ENCODE measurements around the gene DEPDC5. TPM values are rescaled to one million over a fixed set of nuclear protein-coding genes. Genes with fewer than 3 reads are reported as not detected.

DEPDC5 gene
- total and polyA plus RNA-seq, 12 donors = 14.4 to 35.9 (median 23.1) TPM

DNA sequence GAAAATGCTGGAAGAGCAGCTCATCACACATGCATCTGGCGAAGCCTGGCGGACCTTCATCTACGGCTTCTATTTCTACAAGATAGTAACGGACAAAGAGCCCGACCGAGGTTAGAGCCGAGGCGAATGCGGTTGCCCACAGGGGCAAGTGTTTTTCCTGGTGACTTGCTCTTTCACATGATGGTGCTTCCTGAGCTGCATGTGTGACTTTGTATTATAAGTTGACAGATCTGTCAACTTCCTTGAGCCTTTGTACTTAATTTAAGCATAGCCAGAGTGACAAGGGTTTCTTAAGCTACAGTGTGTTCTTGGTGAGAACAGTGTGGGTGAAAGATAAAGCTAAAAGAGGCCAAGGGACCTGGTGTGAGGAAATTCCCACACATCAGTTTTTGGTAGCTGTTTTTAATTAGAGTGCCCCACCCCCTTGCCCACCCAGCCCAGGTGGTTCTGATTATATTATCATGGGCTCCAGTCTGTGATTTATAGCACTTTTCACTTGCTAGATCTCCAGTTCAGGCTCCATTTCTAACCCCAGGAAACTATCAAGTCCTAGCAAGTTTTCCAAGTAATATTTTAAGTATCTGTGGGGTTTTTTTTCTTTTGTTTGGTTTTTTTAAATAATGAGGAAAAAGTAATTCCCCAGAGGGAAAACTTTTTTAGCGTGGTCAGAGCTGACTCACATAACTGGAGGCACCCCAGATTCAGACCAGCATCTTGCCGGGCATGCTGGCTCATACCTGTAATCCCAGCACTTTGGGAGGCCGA, 122.5 kb downstream of the DEPDC5 start:
- H3K36me3 ChIP-seq (replicated peaks in 1 of 2) = peaks cover 0 to 58% of the 10 kb centered on the region in 2 donors
- 91 to 97% (median 94%) methylated on average over 12 of the region's 12 CpGs for WGBS, 4 donors
- no peaks in the 10 kb centered on the region for H3K4me1 ChIP-seq (replicated peaks in 1 of 2)
- H3K9me3 ChIP-seq (replicated peaks in 1 of 3) = no peaks in the 10 kb centered on the region
- intact Hi-C loops (cut with DNase I) = no loop called here
- no peaks in the 10 kb centered on the region for H3K27me3 ChIP-seq
- no peak for TF ChIP-seq POLR2A (IDR thresholded peaks at IDR 0.05)
- TF ChIP-seq, protein P1, sequence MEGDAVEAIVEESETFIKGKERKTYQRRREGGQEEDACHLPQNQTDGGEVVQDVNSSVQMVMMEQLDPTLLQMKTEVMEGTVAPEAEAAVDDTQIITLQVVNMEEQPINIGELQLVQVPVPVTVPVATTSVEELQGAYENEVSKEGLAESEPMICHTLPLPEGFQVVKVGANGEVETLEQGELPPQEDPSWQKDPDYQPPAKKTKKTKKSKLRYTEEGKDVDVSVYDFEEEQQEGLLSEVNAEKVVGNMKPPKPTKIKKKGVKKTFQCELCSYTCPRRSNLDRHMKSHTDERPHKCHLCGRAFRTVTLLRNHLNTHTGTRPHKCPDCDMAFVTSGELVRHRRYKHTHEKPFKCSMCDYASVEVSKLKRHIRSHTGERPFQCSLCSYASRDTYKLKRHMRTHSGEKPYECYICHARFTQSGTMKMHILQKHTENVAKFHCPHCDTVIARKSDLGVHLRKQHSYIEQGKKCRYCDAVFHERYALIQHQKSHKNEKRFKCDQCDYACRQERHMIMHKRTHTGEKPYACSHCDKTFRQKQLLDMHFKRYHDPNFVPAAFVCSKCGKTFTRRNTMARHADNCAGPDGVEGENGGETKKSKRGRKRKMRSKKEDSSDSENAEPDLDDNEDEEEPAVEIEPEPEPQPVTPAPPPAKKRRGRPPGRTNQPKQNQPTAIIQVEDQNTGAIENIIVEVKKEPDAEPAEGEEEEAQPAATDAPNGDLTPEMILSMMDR (IDR thresholded peaks at IDR 0.05) = no peak
- H3K4me3 ChIP-seq = no peak overlapping the region
- no peak overlapping the region for H3K27ac ChIP-seq
- DNase-seq = no peak

DNA sequence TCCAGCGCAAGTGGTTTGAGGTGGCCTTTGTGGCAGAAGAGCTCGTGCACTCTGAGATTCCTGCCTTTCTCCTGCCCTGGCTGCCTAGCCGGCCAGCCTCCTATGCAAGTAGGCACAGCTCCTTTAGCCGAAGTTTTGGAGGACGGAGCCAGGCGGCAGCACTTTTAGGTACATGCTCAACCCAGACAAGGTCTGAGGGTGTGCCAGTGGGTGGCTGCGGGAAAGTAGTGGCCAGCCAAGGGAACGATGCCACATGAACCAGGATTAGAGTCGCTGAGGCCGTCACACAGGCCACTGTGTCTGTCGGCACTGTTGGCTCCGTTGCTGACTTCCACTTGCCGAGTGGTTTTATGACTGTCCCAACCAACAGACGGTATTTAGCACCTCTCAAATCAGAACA, 125.8 kb downstream of the DEPDC5 start:
- DNase-seq = no peak
- Histone ChIP-seq H3K36me3 (replicated peaks in 1 of 2) (peaks cover 0 to 39% of the 10 kb centered on the region in 2 donors), H3K27me3 (no peaks in the 10 kb centered on the region), H3K4me3 (no peak overlapping the region), H3K4me1 (replicated peaks in 1 of 2) (no peaks in the 10 kb centered on the region), H3K27ac (no peak overlapping the region), H3K9me3 (replicated peaks in 1 of 3) (no peaks in the 10 kb centered on the region)
- intact Hi-C loops (cut with DNase I) = no loop called here
- 87 to 93% (median 91%) methylated on average over 9 to 14 of the region's 14 CpGs for WGBS, 4 donors
- TF ChIP-seq POLR2A (IDR thresholded peaks at IDR 0.05) = no peak
- TF ChIP-seq, protein P1 (IDR thresholded peaks at IDR 0.05) = no peak

DNA sequence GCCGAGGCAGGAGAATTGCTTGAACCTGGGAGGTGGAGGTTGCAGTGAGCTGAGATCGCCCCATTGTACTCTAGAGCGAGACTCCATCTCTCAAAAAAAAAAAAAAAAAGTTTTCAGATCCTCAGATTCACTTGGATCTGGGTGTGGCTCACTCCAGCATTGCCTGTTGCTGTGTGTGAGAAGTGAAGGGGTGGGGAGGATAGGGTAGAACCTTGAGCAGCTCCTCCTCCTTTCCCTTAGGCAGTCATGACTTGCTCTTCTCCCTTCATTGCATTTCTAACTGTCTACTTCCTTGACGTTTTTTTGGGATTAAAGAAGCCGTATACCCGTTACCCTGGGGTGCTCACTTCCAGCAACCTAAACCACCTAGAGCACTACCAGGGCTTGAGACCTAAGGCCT, 127.4 kb downstream of the DEPDC5 start:
- intact Hi-C loops (cut with DNase I) = no loop called here
- no peak for TF ChIP-seq POLR2A (IDR thresholded peaks at IDR 0.05)
- TF ChIP-seq, protein P1 (IDR thresholded peaks at IDR 0.05) = no peak
- Histone ChIP-seq H3K4me3 (no peak overlapping the region), H3K4me1 (replicated peaks in 1 of 2) (no peaks in the 10 kb centered on the region), H3K36me3 (replicated peaks in 1 of 2) (peaks cover 0 to 27% of the 10 kb centered on the region in 2 donors), H3K27me3 (no peaks in the 10 kb centered on the region), H3K27ac (no peak overlapping the region), H3K9me3 (replicated peaks in 1 of 3) (no peaks in the 10 kb centered on the region)
- DNase-seq = no peak
- WGBS, 4 donors = 90 to 95% (median 94%) methylated on average over 6 of the region's 6 CpGs

DNA sequence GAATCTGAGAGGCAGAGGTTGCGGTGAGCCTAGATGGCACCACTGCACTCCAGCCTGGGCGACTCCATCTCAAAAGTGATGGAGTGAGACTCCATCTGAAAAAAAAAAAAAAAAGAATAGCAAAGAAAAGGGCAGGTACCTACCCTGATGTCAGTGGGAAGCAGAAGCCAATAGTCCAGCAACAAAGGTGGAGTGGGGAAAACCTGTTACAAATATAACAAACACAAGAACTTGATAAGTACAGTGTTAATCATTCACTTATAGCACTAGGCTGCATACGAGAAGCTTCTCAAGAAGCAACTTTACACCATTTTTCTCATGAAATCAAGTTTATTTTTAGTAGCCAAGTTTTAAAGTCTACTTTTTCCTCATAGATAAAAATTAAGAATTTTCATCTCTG, 128.0 kb downstream of the DEPDC5 start:
- H3K36me3 ChIP-seq (replicated peaks in 1 of 2) = peaks cover 0 to 20% of the 10 kb centered on the region in 2 donors
- H3K9me3 ChIP-seq (replicated peaks in 1 of 3) = no peaks in the 10 kb centered on the region
- DNase-seq = no peak
- WGBS, 4 donors = 94 to 100% (median 99%) methylated on average over 3 of the region's 3 CpGs
- intact Hi-C loops (cut with DNase I) = no loop called here
- no peak overlapping the region for H3K27ac ChIP-seq
- H3K4me1 ChIP-seq (replicated peaks in 1 of 2) = no peaks in the 10 kb centered on the region
- no peak overlapping the region for H3K4me3 ChIP-seq
- TF ChIP-seq, protein P1 (IDR thresholded peaks at IDR 0.05) = no peak
- no peak for TF ChIP-seq POLR2A (IDR thresholded peaks at IDR 0.05)
- H3K27me3 ChIP-seq = no peaks in the 10 kb centered on the region
